HG02852 (cell line): Measurements from ENCODE around the gene RAPSN.

Experiments
- ATAC-seq: cut with Tn5 transposase; IDR thresholded peaks from one replicate; pipeline ENCODE4 v1.9.1; 2021; ENCODE audit warnings: mild to moderate bottlenecking, moderate library complexity; ENCODE audit not compliant: unreplicated experiment

RAPSN gene

GRCh38 chr11:47435687-47436086 is 13.2 kb downstream of the RAPSN start:
- no peak for ATAC-seq

GRCh38 chr11:47434011-47434786 is 14.7 kb downstream of the RAPSN start:
- ATAC-seq = no peak

GRCh38 chr11:47433157-47433556 is 15.8 kb downstream of the RAPSN start:
- ATAC-seq = no peak

- ATAC-seq = no peak
Measured at GRCh38 chr11:47431356-47432083, 17.4 kb downstream of the RAPSN start.

GRCh38 chr11:47430524-47430923 is 18.4 kb downstream of the RAPSN start:
- ATAC-seq = no peak

- ATAC-seq = peak; percentile 89
Measured at GRCh38 chr11:47426062-47426956, 22.6 kb downstream of the RAPSN start, which contains the start of gene PSMC3. TSS of gene PSMC3 (minus strand) at chr11:47426439. CDS start at chr11:47426279, 160 bp downstream.

GRCh38 chr11:47425611-47426010 is 23.3 kb downstream of the RAPSN start:
- no peak for ATAC-seq

- ATAC-seq = no peak
Measured at GRCh38 chr11:47418454-47419259, 30.3 kb downstream of the RAPSN start.

GRCh38 chr11:47417712-47418111 is 31.2 kb downstream of the RAPSN start:
- no peak for ATAC-seq

- no peak for ATAC-seq
Measured at GRCh38 chr11:47415949-47416472, 32.9 kb downstream of the RAPSN start.

- ATAC-seq = no peak
Measured at GRCh38 chr11:47415091-47415854, 33.7 kb downstream of the RAPSN start.

GRCh38 chr11:47414685-47415070 is 34.3 kb downstream of the RAPSN start:
- ATAC-seq = no peak

GRCh38 chr11:47413908-47414684 is 34.8 kb downstream of the RAPSN start:
- no peak for ATAC-seq

GRCh38 chr11:47413351-47413750 is 35.6 kb downstream of the RAPSN start:
- ATAC-seq = no peak

GRCh38 chr11:47411884-47412746 is 36.8 kb downstream of the RAPSN start:
- no peak for ATAC-seq

- ATAC-seq = no peak
Measured at GRCh38 chr11:47410370-47411264, 38.3 kb downstream of the RAPSN start.
